T-cell (primary cell): ENCODE measurements around the gene SLCO2A1. TPM values are rescaled to one million over a fixed set of nuclear protein-coding genes. Genes with fewer than 3 reads are reported as not detected.
A peak's percentile ranks its signal among the peaks of the same experiment; 100 is the strongest.

Source experiments
- ATAC-seq, 4 experiments: fragments of 200-7000 bp in 3 of 4; fragments of 150-1000 bp in 1 of 4; cut with Tn5 transposase; replicated peaks in 1 of 4; 1 replicate in 3 of 4; 2 replicates in 1 of 4; pipeline ENCODE4 v1.10.0; 2021; ENCODE audit warnings: moderate library complexity in 3 of 4, mild to moderate bottlenecking in 2 of 4, moderate number of reproducible peaks in 1 of 4
- CTCF ChIA-PET, 2 donors: fragments of 300-600 bp; sonication (Branson Sonifier 250); formaldehyde crosslinking; loops; one replicate each; lab custom pipeline; 2022; ENCODE audit warnings: antibody characterized with exemption in 2 of 2; lab: Charles Lee
- POLR2A ChIA-PET, 2 donors: fragments of 300-600 bp; sonication (Branson Sonifier 250); formaldehyde crosslinking; loops; one replicate each; lab custom pipeline; 2022; ENCODE audit warnings: antibody characterized with exemption in 2 of 2; lab: Charles Lee
- DNase-seq, 35 experiments: peaks; one replicate each; pipeline versions ENCODE4 v3.0.0 to v3.0.0-alpha.2; 2013 to 2023
- H3K27ac ChIP-seq: one replicate; pipeline ENCODE4 v1.5.1; 2013; ENCODE audit warnings: low read length
- H3K27me3 ChIP-seq, 2 experiments: replicated peaks in 1 of 2; 1 replicate in 1 of 2; 2 replicates in 1 of 2; pipeline versions ENCODE4 v1.6.1 to v1.7.0; 2013; ENCODE audit warnings: low read length in 1 of 2, mixed read lengths in 1 of 2; ENCODE audit not compliant: control insufficient read depth in 2 of 2, insufficient read depth in 2 of 2; ENCODE audit errors: extremely low read depth in 1 of 2
- H3K36me3 ChIP-seq, 2 donors: 1 replicate in 1 of 2; 2 replicates in 1 of 2; pipeline versions ENCODE4 v1.6.1 to v1.7.0; 2013; ENCODE audit warnings: low read length in 1 of 2; ENCODE audit not compliant: control insufficient read depth in 2 of 2, insufficient read depth in 1 of 2; ENCODE audit errors: extremely low read depth in 1 of 2
- H3K4me1 ChIP-seq, 2 experiments: 1 replicate in 1 of 2; 2 replicates in 1 of 2; pipeline versions ENCODE4 v1.6.1 to v1.7.0; 2013; ENCODE audit warnings: low read length in 2 of 2, mixed read lengths in 1 of 2; ENCODE audit not compliant: insufficient read depth in 2 of 2, control insufficient read depth in 1 of 2; ENCODE audit errors: extremely low read depth in 1 of 2
- H3K4me3 ChIP-seq, 2 donors: 1 replicate in 1 of 2; 2 replicates in 1 of 2; pipeline versions ENCODE4 v1.5.1 to v1.7.0; 2013; ENCODE audit warnings: mild to moderate bottlenecking in 2 of 2, low read length in 1 of 2, moderate library complexity in 1 of 2; ENCODE audit not compliant: control insufficient read depth in 1 of 2; ENCODE audit errors: extremely low read depth in 1 of 2
- H3K9me3 ChIP-seq: 2 replicates; pipeline ENCODE4 v1.7.0; 2013
- H3K27ac Mint-ChIP-seq, 2 donors: one replicate each; pipeline ENCODE4 v1.8.0; 2020 to 2021; ENCODE audit warnings: mild to moderate bottlenecking in 2 of 2, mixed read lengths in 2 of 2
- H3K27me3 Mint-ChIP-seq, 2 donors: one replicate each; pipeline ENCODE4 v1.8.0; 2021 to 2022; ENCODE audit warnings: mixed read lengths in 2 of 2
- H3K36me3 Mint-ChIP-seq: one replicate; pipeline ENCODE4 v1.8.0; 2021; ENCODE audit warnings: mixed read lengths
- H3K4me1 Mint-ChIP-seq, 3 donors: one replicate each; pipeline ENCODE4 v1.8.0; 2020 to 2022; ENCODE audit warnings: mixed read lengths in 3 of 3, mild to moderate bottlenecking in 1 of 3
- H3K4me3 Mint-ChIP-seq, 3 donors: one replicate each; pipeline ENCODE4 v1.8.0; 2020 to 2022; ENCODE audit warnings: mild to moderate bottlenecking in 3 of 3, mixed read lengths in 3 of 3, moderate library complexity in 3 of 3
- H3K9me3 Mint-ChIP-seq, 3 donors: one replicate each; pipeline ENCODE4 v1.8.0; 2020 to 2022; ENCODE audit warnings: mixed read lengths in 3 of 3
- WGBS: methylation state at CpG from one replicate; pipeline ENCODE4 v1.1.5; 2013; ENCODE audit warnings: missing lambda C conversion rate; ENCODE audit not compliant: insufficient coverage; 5-methylcytosine and 5-hydroxymethylcytosine counted together
- total RNA-seq, 35 experiments: library from RNA in 6 of 35; stranded (reverse) in 6 of 35; fragments of 120-200 nt in 1 of 35; gene quantifications; one replicate each; pipeline versions ENCODE4 v1.2.1 to v1.2.4 and lab custom pipeline; 2013 to 2026

Gene SLCO2A1
- total RNA-seq, 5 donors from 2014 or later (not counting 1 experiment from before 2014, with no cell fraction given) = 0.18 to 0.39 (median 0.25) TPM; not detected in 2

- H3K9me3 ChIP-seq = no peaks in the 10 kb centered on the region
- ATAC-seq = no peak
Measured at GRCh38 chr3:133998691-133999241, 31.0 kb downstream of the SLCO2A1 start.

GRCh38 chr3:133997871-133998635 is 31.7 kb downstream of the SLCO2A1 start:
- no peak overlapping the region for H3K4me3 Mint-ChIP-seq
- H3K36me3 ChIP-seq = no peaks in the 10 kb centered on the region
- H3K27me3 Mint-ChIP-seq = peaks cover 20 to 23% of the 10 kb centered on the region in 2 donors
- no peaks in the 10 kb centered on the region for H3K36me3 Mint-ChIP-seq
- H3K4me3 ChIP-seq = no peak overlapping the region
- H3K27ac ChIP-seq = no peak overlapping the region
- H3K27me3 ChIP-seq = peaks cover 0 to 27% of the 10 kb centered on the region in 2 experiments
- H3K9me3 Mint-ChIP-seq = no peaks in the 10 kb centered on the region
- POLR2A ChIA-PET = no interaction called here
- CTCF ChIA-PET = no interaction called here
- H3K27ac Mint-ChIP-seq = no peak overlapping the region
- H3K4me1 Mint-ChIP-seq = no peaks in the 10 kb centered on the region
- no peaks in the 10 kb centered on the region for H3K4me1 ChIP-seq
- H3K9me3 ChIP-seq = no peaks in the 10 kb centered on the region
- WGBS = 71% methylated on average over 9 of the region's 9 CpGs
- no peak for ATAC-seq
- DNase-seq = no peak

More at GRCh38 chr3:133998691-133999241, 31.0 kb downstream of the SLCO2A1 start:
- H3K4me3 ChIP-seq = no peak overlapping the region
- H3K9me3 Mint-ChIP-seq = no peaks in the 10 kb centered on the region
- no peaks in the 10 kb centered on the region for H3K36me3 Mint-ChIP-seq
- H3K27me3 Mint-ChIP-seq = peaks cover 18 to 23% of the 10 kb centered on the region in 2 donors
- no peaks in the 10 kb centered on the region for H3K36me3 ChIP-seq
- ChIA-PET POLR2A (no interaction called here), CTCF (no interaction called here)
- no peak overlapping the region for H3K4me3 Mint-ChIP-seq
- H3K27ac Mint-ChIP-seq = no peak overlapping the region
- H3K4me1 Mint-ChIP-seq = no peaks in the 10 kb centered on the region
- H3K27ac ChIP-seq = no peak overlapping the region
- peaks cover 0 to 27% of the 10 kb centered on the region in 2 experiments for H3K27me3 ChIP-seq
- WGBS = 70% methylated on average over 8 of the region's 9 CpGs
- no peak for DNase-seq
- H3K4me1 ChIP-seq = no peaks in the 10 kb centered on the region

DNA sequence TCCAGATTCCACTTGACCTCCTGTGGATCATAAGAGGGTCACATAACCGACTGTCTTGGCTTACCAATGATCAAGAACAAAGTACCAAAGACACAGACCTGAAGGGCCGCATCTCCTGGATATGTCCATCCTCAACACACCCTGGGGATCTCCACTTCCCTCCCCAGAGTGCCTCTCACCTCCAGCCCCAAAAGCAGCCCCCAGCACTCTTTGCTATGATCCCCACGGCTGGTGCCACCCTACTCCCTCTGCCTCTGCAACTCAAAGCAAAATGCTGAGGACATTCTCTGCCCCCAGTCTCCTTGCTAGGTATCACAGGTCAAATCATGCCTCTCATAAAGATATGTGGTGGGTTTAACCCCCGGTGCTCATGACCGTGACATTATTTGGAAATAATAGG is 32.7 kb downstream of the SLCO2A1 start:
- WGBS = 71% methylated on average over 2 of the region's 5 CpGs

GRCh38 chr3:133996251-133996661 is 33.5 kb downstream of the SLCO2A1 start:
- Histone ChIP-seq H3K27ac (no peak overlapping the region), H3K36me3 (no peaks in the 10 kb centered on the region), H3K9me3 (no peaks in the 10 kb centered on the region), H3K4me1 (no peaks in the 10 kb centered on the region), H3K4me3 (no peak overlapping the region), H3K27me3 (peaks cover 0 to 30% of the 10 kb centered on the region in 2 experiments)
- whole genome bisulfite sequencing = 77% methylated on average over 12 of the region's 12 CpGs
- no peak for DNase-seq
- Mint-ChIP-seq H3K4me3 (no peak overlapping the region), H3K36me3 (no peaks in the 10 kb centered on the region), H3K4me1 (no peaks in the 10 kb centered on the region), H3K27me3 (peaks cover 20 to 23% of the 10 kb centered on the region in 2 donors), H3K9me3 (no peaks in the 10 kb centered on the region), H3K27ac (no peak overlapping the region)
- ATAC-seq = no peak
- ChIA-PET POLR2A (no interaction called here), CTCF (no interaction called here)

More for the DNA sequence above, 32.7 kb downstream of the SLCO2A1 start:
- Mint-ChIP-seq H3K36me3 (no peaks in the 10 kb centered on the region), H3K27ac (no peak overlapping the region), H3K27me3 (peaks cover 20 to 23% of the 10 kb centered on the region in 2 donors), H3K4me3 (no peak overlapping the region), H3K4me1 (no peaks in the 10 kb centered on the region), H3K9me3 (no peaks in the 10 kb centered on the region)
- no peaks in the 10 kb centered on the region for H3K4me1 ChIP-seq
- peak in 1 of 4 experiments; percentile 12 for ATAC-seq
- H3K27me3 ChIP-seq = peaks cover 0 to 27% of the 10 kb centered on the region in 2 experiments
- H3K4me3 ChIP-seq = no peak overlapping the region
- no peaks in the 10 kb centered on the region for H3K36me3 ChIP-seq
- no peaks in the 10 kb centered on the region for H3K9me3 ChIP-seq
- no peak overlapping the region for H3K27ac ChIP-seq
- POLR2A ChIA-PET = no interaction called here
- CTCF ChIA-PET = no interaction called here
- no peak for DNase-seq

- H3K27ac ChIP-seq = no peak overlapping the region
- H3K36me3 ChIP-seq = no peaks in the 10 kb centered on the region
- WGBS = no CpG with 5 or more reads among the region's 2 CpGs
- peaks cover 0 to 35% of the 10 kb centered on the region in 2 experiments for H3K27me3 ChIP-seq
- Mint-ChIP-seq H3K36me3 (no peaks in the 10 kb centered on the region), H3K27ac (no peak overlapping the region), H3K4me1 (no peaks in the 10 kb centered on the region), H3K4me3 (no peak overlapping the region), H3K27me3 (peaks cover 20 to 23% of the 10 kb centered on the region in 2 donors), H3K9me3 (no peaks in the 10 kb centered on the region)
- CTCF ChIA-PET = no interaction called here
- no peak for DNase-seq
- no peaks in the 10 kb centered on the region for H3K4me1 ChIP-seq
- ATAC-seq = no peak
- H3K9me3 ChIP-seq = no peaks in the 10 kb centered on the region
- POLR2A ChIA-PET = no interaction called here
- H3K4me3 ChIP-seq = no peak overlapping the region
Measured at GRCh38 chr3:133995264-133995663, 34.5 kb downstream of the SLCO2A1 start.

DNA sequence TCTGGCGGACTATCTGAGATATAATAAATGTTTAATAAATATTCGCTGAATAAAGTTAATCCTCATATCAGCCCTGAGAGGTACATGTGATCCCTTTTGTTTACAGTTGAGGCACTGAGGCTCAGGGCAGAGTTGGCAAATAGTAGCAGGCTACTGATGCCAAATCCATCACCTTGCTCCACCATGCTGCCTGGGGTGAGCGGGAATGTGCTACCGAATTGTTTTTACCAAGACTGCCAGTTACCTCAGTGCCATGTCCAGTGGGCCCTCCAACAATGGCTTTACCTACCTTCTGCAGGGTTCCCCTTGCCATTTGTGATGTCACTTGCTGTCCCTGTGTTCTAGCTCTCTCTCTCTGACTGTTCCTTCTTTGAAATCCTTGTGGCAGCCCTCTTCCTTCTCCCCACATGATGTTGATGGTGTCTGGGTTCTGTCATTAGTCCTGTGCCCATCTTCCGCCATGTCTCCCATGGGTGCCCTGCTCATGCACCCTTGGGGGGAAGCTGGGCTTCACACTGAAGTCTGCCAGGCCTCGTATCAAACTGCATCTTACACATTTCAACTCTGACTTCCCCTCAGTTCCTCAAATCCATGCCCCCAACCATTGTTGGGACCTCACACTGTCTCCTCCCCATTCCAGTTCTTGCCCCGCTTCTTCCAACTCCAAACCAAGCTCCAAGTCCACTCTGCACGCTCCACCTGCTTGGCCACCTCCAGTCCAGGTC is 35.4 kb downstream of the SLCO2A1 start:
- no peak overlapping the region for H3K27ac Mint-ChIP-seq
- H3K9me3 Mint-ChIP-seq = no peaks in the 10 kb centered on the region
- H3K27me3 Mint-ChIP-seq = peaks cover 16 to 19% of the 10 kb centered on the region in 2 donors
- Histone ChIP-seq H3K27ac (no peak overlapping the region), H3K9me3 (no peaks in the 10 kb centered on the region), H3K36me3 (no peaks in the 10 kb centered on the region), H3K27me3 (peaks cover 0 to 35% of the 10 kb centered on the region in 2 experiments), H3K4me1 (no peaks in the 10 kb centered on the region), H3K4me3 (no peak overlapping the region)
- WGBS = 58% methylated on average over 5 of the region's 8 CpGs
- DNase-seq (no peak), ATAC-seq (no peak)
- H3K4me3 Mint-ChIP-seq = no peak overlapping the region
- H3K4me1 Mint-ChIP-seq = no peaks in the 10 kb centered on the region
- no peaks in the 10 kb centered on the region for H3K36me3 Mint-ChIP-seq
- ChIA-PET POLR2A (no interaction called here), CTCF (no interaction called here)
